Stimulated activated CD8-positive, alpha-beta memory T cell treated with anti-CD3 and anti-CD28 coated beads, Interleukin-7, amount 100 ng/mL, for 24 hours (primary cell): Measurements from ENCODE around the gene AKNA.

Source experiments
- DNase-seq: peaks from one replicate; pipeline ENCODE4 v3.0.0-alpha.2; 2020; ENCODE audit warnings: low read depth

AKNA gene

GRCh38 chr9:114394523-114395333 is 6.9 kb upstream of the AKNA start:
- no peak for DNase-seq

- no peak for DNase-seq
Measured at GRCh38 chr9:114392749-114393112, 4.9 kb upstream of the AKNA start.

- no peak for DNase-seq
Measured at GRCh38 chr9:114390952-114391351, 3.2 kb upstream of the AKNA start.

GRCh38 chr9:114389612-114390368 is 2.0 kb upstream of the AKNA start:
- no peak for DNase-seq

GRCh38 chr9:114388764-114389375 is 1.1 kb upstream of the AKNA start:
- no peak for DNase-seq

GRCh38 chr9:114388357-114388682 is 538 bp upstream of the AKNA start:
- no peak for DNase-seq

GRCh38 chr9:114386886-114387679 is 699 bp downstream of the AKNA start:
- DNase-seq = no peak

- no peak for DNase-seq
Measured at GRCh38 chr9:114386361-114386885, 1.4 kb downstream of the AKNA start.

- peak; percentile 73 for DNase-seq
Measured at GRCh38 chr9:114385397-114386181, 2.2 kb downstream of the AKNA start.

GRCh38 chr9:114384836-114385396 is 2.9 kb downstream of the AKNA start:
- no peak for DNase-seq

GRCh38 chr9:114384341-114384740 is 3.4 kb downstream of the AKNA start:
- no peak for DNase-seq

- DNase-seq = no peak
Measured at GRCh38 chr9:114383521-114384231, 4.1 kb downstream of the AKNA start.

GRCh38 chr9:114382699-114383520 is 4.9 kb downstream of the AKNA start:
- peak; percentile 38 for DNase-seq

GRCh38 chr9:114378883-114379282 is 8.9 kb downstream of the AKNA start:
- no peak for DNase-seq

GRCh38 chr9:114378016-114378415 is 9.8 kb downstream of the AKNA start:
- DNase-seq = no peak

- no peak for DNase-seq
Measured at GRCh38 chr9:114376586-114377445, 11.0 kb downstream of the AKNA start.

- no peak for DNase-seq
Measured at GRCh38 chr9:114375386-114376175, 12.2 kb downstream of the AKNA start.

GRCh38 chr9:114374936-114375335 is 12.8 kb downstream of the AKNA start:
- DNase-seq = no peak
